Measurements from ENCODE around the gene XIRP1. TPM values are rescaled to one million over a fixed set of nuclear protein-coding genes. Genes with fewer than 3 reads are reported as not detected.

XIRP1 gene
- total and polyA plus RNA-seq, 2 donors (not counting 1 experiment from before 2014, with no cell fraction given) = not detected

DNA sequence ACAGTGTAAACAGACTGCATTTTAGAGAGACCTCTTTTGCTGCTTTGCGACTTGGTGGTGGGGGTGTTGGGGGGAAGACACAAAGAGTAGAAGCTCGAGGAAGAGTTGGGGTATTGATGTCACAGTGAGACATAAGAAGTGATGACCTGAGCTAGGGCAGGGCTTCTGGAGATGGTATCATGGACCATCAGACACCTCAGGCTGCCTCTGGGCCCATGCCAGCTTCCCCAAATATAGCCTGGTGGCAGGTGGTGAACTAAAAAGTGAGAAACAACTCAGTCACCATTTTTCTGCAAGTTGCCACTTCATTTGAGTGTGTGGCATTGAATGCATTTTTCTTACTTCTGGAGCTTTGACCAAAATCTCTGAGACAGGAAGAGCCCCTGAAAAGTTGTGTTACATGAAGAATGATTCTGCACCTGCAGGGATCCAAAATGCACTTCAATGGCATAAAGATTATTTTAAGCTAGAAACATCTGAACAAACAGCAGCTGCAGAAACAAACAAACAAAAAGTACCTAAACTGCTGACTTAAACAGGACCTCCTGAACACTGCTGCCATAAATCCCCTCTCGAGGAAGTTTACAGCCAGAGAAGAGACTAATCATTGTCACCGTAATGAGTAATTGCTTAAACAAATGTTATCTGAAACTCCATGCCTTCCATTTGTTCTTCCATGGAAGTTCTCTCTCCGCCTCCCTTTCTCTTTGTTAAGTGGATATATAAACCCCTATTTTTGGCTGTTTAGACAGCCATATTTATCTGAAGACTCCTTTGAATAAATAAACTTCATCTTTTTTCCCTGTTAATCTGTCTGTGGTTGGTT, 15.2 kb upstream of the XIRP1 start:
- H3K4me3 ChIP-seq (ENCODE audit: control extremely low read depth in 1 of 5, extremely low read depth in 1 of 5, insufficient read depth in 1 of 5, low read depth in 2 of 5, low read length in 4 of 5) = no peak overlapping the region
- TF ChIP-seq CTCF (IDR thresholded peaks at IDR 0.05) (no peak), EZH2 (IDR thresholded peaks at IDR 0.05; ENCODE audit: borderline replicate concordance, insufficient read depth, low read depth, low read length, poor library complexity, severe bottlenecking) (no peak)
- WGBS (ENCODE audit: insufficient coverage) = 94% methylated on average over 2 of the region's 5 CpGs
- no peak overlapping the region for H3K4me3 Mint-ChIP-seq
- intact Hi-C loops (cut with micrococcal nuclease) = loop anchor here (1.0 kb wide), 3 partner anchors 18 to 85 kb away; no protein-coding TSS in a partner anchor
- H3K27ac ChIP-seq (ENCODE audit: low read length in 2 of 2) = no peak overlapping the region
- H3K36me3 ChIP-seq (replicated peaks in 1 of 2; ENCODE audit: control extremely low read depth in 1 of 2, control insufficient read depth in 1 of 2, extremely low read depth in 1 of 2, insufficient read depth in 2 of 2, low read length in 1 of 2) = no peaks in the 10 kb centered on the region
- H3K9me3 ChIP-seq (ENCODE audit: control extremely low read depth in 1 of 3, control insufficient read depth in 2 of 3, insufficient read depth in 1 of 3, low read length in 2 of 3) = peaks cover 0 to 10% (median 4%) of the 10 kb centered on the region in 3 donors
- ChIA-PET CTCF (interaction anchor here (1.2 to 41.2 kb wide), 8 partner anchors 8 to 75 kb away, joined by 4 to 1573 read pairs (median 8); partner anchors contain the start of genes CX3CR1 and XIRP1), POLR2A (interaction anchor here (0.7 kb wide), 1 partner anchor 50 kb away, joined by 3 read pairs; no protein-coding TSS in a partner anchor)
- H3K4me1 Mint-ChIP-seq = peaks cover 9% of the 10 kb centered on the region
- no peaks in the 10 kb centered on the region for H4K20me1 ChIP-seq (ENCODE audit: control insufficient read depth, insufficient read depth, low read length, poor library complexity, severe bottlenecking)
- peaks cover 3 to 7% of the 10 kb centered on the region in 2 donors for H3K4me1 ChIP-seq (ENCODE audit: control insufficient read depth in 2 of 2, insufficient read depth in 2 of 2, low read length in 2 of 2)
- ATAC-seq (ENCODE audit: low read depth) (no peak), DNase-seq (no peak)
- H3K27me3 ChIP-seq (replicated peaks in 1 of 4; ENCODE audit: control extremely low read depth in 1 of 4, control insufficient read depth in 3 of 4, insufficient read depth in 4 of 4, low read length in 3 of 4) = peaks cover 0 to 18% (median 5%) of the 10 kb centered on the region in 4 experiments
- H3K79me2 ChIP-seq (ENCODE audit: control insufficient read depth, insufficient read depth, low read length) = no peaks in the 10 kb centered on the region
- H3K27ac Mint-ChIP-seq = no peak overlapping the region
- no peak overlapping the region for H3K4me2 ChIP-seq (replicated peaks; ENCODE audit: low read depth, low read length, poor library complexity, severe bottlenecking)
- H3K27me3 Mint-ChIP-seq = peaks cover 16% of the 10 kb centered on the region
- no peak overlapping the region for H3K9ac ChIP-seq (ENCODE audit: low read length)
- H3K9me3 Mint-ChIP-seq (ENCODE audit: insufficient read depth) = no peaks in the 10 kb centered on the region
- H2AFZ ChIP-seq (ENCODE audit: insufficient read depth, low read depth, low read length, poor library complexity, severe bottlenecking) = no peak overlapping the region
